Fibroblast of pulmonary artery (primary cell): ENCODE results near the gene C11orf16.
A peak's percentile ranks its signal among the peaks of the same experiment; 100 is the strongest.
"Not testable (repeated sequence)": the region's sequence is repeated elsewhere in the genome, so short reads cannot be mapped to it uniquely, and the experiment has no call there.

ENCODE experiments used
- DNase-seq: peaks from one replicate; pipeline ENCODE4 v3.0.0-alpha.2; 2010; ENCODE audit warnings: low read depth
- H3K4me3 ChIP-seq: replicated peaks from 2 replicates; pipeline ENCODE4 v1.5.1; 2011; ENCODE audit warnings: low read depth, mild to moderate bottlenecking, control low read depth, low read length, moderate library complexity
- TF ChIP-seq, protein P1 (sequence below): IDR thresholded peaks from 2 replicates; pipeline ENCODE4 v1.5.1; 2011; ENCODE audit warnings: mild to moderate bottlenecking, control low read depth, low read length, inconsistent platforms; ENCODE audit errors: missing control alignments

Gene C11orf16

DNA sequence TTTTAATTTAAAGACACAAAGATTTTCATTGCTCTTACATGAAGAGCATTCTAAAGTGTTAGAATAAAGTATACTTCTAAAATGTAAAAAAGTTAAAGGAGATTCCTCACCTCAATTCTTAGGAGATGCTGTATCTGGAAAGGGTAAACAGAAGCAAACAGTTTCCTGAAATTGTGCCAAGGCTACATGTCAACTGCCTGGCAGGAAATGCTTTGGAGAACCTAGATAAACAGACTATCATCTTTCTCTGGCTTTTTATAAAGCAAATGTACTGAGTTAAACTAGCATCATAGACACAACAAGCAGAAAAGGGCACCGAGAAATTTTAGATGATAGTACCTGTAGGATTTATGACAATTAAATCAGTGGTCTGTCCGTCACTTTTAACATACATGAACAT, 46.4 kb downstream of the C11orf16 start:
- H3K4me3 ChIP-seq = no peak overlapping the region
- TF ChIP-seq, protein P1, sequence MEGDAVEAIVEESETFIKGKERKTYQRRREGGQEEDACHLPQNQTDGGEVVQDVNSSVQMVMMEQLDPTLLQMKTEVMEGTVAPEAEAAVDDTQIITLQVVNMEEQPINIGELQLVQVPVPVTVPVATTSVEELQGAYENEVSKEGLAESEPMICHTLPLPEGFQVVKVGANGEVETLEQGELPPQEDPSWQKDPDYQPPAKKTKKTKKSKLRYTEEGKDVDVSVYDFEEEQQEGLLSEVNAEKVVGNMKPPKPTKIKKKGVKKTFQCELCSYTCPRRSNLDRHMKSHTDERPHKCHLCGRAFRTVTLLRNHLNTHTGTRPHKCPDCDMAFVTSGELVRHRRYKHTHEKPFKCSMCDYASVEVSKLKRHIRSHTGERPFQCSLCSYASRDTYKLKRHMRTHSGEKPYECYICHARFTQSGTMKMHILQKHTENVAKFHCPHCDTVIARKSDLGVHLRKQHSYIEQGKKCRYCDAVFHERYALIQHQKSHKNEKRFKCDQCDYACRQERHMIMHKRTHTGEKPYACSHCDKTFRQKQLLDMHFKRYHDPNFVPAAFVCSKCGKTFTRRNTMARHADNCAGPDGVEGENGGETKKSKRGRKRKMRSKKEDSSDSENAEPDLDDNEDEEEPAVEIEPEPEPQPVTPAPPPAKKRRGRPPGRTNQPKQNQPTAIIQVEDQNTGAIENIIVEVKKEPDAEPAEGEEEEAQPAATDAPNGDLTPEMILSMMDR = no peak
- DNase-seq = no peak

DNA sequence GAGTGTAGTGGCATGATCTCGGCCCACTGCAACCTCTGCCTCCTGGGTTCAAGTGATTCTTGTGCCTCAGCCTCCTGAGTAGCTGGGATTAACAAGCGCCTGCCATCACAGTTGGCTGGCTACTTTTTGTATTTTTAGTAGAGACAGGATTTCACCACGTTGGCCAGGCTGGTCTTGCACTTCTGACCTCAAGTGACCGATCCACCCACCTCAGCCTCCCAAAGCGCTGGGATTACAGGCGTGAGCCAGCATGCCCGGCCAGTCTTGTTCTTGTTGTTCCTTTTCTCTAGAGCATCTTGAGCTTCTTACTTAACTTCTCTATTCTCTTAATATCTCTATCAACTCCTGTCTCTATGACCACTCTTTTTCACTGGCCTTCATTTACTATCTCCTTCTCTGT, 51.2 kb downstream of the C11orf16 start:
- DNase-seq, H3K4me3 ChIP-seq: not testable (repeated sequence)

DNA sequence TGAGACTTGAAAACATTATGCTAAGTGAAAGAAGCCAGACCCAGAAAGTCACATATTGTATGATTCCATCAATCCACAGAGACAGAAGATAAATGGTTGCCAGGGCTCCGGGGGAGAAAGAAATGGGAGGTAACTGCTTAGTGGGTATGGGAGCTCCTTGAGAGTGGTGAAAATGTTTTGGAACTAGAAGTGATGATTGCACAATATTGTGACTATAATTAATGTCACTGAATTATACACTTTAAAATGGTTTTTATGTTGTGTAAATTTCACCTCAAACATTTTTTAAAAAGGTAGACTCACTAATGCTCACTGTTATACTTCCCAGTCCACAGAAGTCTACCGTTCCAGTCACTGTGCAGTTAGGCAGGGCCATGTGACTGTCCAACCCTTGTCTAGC, 54.0 kb downstream of the C11orf16 start:
- no peak overlapping the region for H3K4me3 ChIP-seq
- TF ChIP-seq, protein P1 = no peak
- no peak for DNase-seq

DNA sequence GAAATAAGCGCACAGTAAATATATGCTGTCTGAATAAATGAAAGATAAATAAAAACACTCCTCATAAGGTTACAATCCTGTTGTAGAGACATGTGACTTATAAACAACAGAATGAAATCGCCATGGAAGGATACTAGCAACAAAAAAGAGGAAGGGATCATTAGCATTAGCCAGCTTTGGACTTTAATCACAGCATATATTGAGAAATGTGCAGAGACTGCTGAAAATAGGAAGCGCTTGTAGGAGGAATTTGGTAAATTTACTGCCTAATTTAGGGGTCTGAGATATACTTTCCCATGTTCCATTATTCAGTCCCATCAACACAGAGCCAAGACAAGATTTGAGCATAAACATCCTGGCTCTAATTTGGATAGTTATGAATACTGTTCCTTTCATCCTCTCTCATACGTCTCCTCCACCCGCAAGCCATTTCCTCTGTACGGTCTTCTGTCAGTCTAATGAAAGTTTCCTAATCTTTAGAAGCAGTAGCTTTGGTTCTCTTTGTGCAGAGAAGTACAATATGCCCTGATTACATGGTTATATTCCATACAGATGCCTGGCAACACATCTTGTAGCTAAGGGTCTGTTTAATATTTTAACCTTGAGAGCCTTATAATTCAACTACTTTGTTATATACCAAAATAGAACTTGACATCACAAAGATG, 58.9 kb downstream of the C11orf16 start:
- TF ChIP-seq, protein P1 = no peak
- H3K4me3 ChIP-seq = no peak overlapping the region
- DNase-seq = no peak

DNA sequence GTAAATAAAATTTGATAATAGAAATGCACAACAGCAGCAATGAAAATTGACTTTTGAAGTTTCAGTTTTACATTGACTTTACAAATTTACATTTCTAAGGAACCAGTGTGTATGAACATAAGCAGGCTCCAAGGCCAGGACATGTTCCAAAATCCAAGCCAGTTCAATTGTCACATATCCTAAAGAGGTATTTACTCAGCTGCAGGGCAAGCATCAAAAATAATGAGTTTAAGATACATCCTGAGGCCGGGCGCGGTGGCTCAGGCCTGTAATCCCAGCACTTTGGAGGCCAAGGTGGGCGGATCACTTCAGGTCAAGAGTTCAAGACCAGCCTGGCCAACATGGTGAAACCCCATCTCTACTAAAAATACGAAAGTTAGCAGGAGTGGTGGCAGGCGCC, 60.8 kb downstream of the C11orf16 start:
- TF ChIP-seq, protein P1 = no peak
- no peak for DNase-seq
- no peak overlapping the region for H3K4me3 ChIP-seq

DNA sequence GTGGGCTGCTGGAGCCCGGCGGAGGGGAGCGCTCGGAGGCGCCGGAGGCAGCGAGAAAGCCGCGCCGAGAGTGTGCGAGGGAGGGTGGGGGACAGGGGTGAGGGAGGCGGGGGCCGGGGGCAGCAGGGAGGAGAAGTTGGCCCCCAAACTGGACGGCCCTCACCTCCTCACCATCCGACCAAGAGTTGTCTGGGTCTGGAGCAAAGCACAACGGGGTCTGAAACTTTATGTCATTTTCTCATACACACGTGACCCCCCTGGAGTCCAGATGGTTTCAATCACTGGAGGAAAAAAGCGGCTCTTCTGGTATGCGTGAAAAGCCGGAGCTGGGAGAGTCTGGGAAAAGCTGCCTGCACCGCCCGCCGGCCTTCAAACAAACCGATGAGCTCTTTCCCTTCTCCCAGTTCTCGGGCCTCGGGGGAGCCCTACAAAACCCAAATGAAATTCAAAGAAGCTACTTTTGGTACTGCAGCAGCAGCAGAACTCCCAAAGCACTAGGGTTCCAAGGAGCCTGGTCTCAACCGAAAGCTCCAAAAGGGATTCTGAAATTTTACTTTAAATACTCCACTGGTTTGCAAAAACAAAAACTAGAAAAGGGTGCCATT, 61.5 kb downstream of the C11orf16 start:
- TF ChIP-seq, protein P1 = no peak
- peak overlapping the region; percentile 72 for H3K4me3 ChIP-seq
- DNase-seq = peak; percentile 95

DNA sequence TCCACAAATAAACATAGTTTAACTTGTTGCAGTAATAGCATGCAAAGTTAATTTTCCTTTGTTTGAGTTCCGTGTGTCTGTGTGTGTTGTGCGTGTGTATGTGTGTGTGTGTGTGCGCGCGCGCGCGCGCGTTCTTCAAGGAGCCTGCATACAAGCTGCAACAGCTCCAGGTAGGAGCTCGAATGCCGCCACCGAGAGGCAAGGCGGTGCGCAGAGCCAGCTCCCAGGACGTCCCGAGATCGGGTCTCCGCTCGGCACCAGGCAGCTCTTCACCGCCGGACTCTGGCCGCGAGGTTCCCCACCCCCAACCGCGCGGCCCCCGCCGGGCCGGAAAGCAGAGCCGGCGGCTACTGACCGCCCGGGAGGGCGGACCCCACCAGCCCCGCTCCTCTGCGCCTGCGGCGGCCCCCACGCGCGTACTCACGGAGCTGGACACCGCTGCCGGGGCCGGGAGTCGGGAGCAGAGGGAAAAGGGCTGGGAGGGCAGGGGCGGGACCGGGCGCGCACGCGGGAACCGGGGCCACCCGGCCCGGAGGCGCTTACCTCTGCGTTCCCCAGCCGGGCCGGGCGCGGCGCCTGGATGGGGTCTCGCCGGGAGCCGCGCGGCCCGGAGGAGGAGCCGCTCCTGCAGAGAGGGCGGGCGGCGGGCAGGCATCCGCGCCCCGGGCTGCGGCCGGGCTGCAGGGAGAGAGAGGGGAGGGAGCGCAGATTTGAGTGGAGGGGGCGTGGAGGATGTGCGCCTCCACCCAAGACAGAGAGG, 62.2 kb downstream of the C11orf16 start:
- TF ChIP-seq, protein P1 = no peak
- H3K4me3 ChIP-seq = peak overlapping the region; percentile 72
- peak; percentile 77 for DNase-seq
